DMS53 treated with DMSO at 0.1 percent for 48 hours (cell line): Measurements from ENCODE around the gene CREM.
"Not testable (repeated sequence)": the region's sequence is repeated elsewhere in the genome, so short reads cannot be mapped to it uniquely, and the experiment has no call there.

Experiments used
- DNase-seq: peaks from one replicate; lab custom pipeline; 2025; ENCODE audit not compliant: unreplicated experiment; lab: John Stamatoyannopoulos, UW

The CREM gene

DNA sequence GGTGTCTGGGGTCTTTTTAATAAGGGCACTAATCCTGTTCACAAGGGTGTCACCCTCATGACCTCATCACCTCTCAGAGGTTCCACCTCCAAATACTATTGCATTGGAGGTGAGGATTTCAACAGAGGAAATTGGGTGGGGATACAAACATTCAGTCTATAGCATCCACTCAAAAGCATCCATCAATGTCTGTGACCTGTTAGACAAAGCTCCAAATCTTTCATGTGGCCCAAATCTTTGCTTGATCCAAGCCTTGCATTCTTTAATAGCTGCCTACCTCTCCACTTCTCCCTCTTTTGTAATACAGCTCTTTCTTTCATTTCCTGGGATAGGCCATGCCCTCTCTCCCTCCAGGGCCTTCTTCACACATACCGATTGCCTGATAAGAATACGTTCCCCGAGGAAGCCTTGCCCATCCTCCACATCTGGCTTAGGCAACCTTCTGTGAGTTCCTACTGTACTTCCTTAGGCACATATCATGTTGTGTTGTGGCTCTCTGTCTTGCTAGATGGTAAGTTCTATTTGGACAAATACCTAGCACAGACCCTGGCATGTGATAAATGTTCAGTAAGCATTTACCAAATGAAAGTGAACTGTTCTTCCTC is 66.1 kb downstream of the CREM start:
- DNase-seq = no peak

DNA sequence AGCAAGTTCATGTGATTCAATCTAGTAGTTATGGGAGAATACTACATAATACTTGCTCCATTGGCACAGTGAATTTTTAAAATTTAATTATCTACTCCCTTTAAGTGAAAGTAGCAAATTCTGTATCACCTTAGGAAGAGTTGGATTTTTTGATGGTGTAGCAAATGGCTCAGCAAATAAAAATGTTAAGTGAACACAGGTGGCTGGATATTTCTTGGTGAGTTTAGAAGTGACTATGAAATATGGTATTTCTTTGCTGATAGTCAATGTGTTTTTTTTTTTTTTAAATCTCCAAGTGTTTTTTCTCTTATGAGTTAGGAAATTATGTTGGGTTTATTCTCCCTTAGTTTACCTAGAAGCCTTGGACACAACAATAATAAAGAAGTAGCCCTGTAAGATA is 67.8 kb downstream of the CREM start:
- DNase-seq = no peak

DNA sequence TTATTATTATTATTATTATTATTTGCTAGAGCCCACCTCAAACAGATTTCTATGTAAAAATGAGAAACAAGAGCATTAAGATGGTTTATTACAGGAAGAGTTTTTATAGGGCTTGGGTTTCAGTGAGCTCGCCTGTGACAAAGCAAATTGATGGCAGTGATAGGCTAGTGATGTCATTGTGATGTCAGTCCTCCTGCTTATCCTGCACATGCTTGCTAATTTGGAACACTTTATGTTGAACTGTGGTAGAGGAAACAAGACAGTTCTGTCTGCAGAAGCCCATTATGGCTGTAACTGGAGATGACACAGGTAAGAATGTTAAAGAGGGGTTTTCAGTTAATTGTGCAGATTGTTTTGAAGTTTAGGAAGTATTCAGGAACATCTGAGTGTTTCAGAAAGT is 68.3 kb downstream of the CREM start:
- DNase-seq = peak; percentile 43

DNA sequence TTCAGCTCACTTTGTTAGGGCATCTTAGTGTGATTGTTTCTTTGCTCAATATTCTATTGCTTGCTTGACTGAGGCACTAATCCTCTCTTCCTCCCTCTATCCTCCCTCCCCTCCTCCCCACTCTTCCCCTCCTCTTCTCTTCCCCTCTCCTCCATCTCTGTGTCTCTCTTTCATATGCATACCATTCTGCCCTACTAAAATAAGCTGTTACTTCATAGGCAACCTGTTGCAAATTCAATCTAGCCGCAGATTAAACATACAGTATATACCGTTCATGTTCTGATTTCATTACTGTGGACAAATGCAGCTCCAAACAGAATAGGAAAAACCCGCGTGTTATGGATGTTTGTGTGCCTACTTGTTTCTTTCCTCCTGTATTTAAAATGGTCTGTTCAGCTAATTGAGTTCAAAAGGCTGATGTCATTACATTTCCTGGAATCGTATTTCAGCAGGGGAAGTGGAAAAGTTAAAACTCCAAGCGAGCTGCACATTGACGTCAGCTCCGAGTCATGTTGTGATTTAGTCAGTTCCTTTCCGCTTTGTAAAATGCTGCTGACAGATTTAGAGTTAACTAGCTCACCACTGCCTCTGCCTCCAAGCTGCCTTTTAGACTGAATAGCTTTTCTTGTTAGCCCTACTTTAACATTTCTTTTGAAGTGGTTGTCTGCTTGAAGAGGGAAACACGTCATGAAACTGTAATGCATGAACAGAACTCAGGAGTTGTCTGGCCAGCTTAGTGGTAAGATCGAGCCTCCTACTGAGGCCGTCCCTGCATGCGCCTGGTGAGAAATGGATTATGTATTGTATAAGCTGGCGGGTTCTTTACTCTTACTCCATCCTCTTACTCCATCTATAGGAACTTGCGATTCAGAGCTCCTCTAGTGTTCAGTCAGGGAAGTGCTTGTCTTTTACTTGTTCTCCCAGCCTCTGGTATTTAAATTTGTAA is 69.0 kb downstream of the CREM start:
- peak; percentile 90 for DNase-seq

DNA sequence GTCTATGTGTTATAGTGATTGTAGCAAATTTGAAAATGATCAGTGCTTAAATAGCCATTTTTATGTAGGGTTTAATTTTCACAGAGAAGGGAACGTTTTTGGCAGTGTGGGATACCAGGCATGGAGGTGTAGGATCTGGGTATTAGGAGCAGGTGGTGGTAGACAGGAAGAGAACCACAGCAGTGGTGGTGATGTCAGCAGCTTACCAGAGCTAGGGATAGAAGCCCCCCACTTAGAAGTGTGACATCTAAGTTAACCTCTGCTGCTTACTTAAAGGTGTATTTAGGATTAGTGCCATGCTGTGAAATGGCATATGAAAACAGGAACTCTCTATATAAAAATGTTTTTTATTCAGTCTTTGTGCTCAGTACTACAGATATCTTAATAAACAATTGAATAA is 73.8 kb downstream of the CREM start:
- no peak for DNase-seq

DNA sequence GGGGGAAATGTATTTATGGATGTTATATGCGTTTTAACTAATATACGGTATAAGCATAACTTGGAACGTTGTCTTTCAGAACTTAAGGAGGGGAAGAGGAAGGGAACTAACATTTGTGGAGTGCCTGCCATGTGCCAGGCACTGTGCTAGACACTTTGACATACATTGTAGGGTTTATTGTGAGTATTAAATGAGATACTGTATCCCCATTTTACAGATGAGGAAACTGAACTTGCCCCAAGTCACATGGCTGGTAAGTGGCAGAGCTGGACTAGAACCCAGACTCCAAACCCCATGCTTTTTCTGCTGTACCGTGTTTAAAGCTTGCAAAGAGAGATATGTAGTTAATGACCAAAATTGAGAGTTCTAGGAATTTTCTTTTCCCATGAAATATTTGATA is 74.6 kb downstream of the CREM start:
- no peak for DNase-seq

DNA sequence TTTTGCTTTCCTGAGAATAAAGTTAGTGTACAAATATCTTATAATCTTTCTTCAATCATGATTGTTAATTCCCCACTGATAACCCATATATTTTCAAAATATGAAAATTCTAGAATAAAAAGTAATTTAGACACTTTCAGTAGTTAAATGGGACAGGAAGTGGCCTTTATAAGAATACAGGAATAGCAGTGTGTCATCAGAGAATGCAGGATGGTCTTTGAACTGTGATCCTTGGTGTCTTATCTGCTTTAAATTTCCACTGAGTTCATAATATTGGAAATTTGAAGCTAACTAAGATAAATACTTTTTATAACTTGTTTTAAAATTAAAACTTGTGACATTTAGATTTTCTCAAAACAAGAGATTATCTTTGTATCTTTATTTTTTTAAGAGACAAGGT is 75.4 kb downstream of the CREM start:
- DNase-seq = no peak

DNA sequence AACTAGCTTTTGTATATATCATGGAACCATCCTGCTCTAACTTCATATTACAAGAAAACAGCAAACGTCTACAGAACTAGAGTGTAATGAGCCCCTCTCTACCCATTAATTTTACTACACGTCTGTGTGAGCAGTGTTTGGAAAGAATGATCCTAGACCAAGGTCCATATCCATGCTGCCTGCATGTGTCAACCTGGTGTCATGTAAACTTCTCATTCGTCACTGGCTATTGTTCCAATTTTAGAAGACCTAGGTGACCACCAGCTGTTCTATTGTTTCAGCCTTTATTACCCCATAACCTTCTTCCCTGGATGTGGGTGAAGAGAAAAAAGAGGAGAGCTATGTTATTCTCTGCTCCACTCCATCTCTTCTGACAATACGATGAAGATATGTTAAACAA is 77.1 kb downstream of the CREM start:
- DNase-seq = no peak

DNA sequence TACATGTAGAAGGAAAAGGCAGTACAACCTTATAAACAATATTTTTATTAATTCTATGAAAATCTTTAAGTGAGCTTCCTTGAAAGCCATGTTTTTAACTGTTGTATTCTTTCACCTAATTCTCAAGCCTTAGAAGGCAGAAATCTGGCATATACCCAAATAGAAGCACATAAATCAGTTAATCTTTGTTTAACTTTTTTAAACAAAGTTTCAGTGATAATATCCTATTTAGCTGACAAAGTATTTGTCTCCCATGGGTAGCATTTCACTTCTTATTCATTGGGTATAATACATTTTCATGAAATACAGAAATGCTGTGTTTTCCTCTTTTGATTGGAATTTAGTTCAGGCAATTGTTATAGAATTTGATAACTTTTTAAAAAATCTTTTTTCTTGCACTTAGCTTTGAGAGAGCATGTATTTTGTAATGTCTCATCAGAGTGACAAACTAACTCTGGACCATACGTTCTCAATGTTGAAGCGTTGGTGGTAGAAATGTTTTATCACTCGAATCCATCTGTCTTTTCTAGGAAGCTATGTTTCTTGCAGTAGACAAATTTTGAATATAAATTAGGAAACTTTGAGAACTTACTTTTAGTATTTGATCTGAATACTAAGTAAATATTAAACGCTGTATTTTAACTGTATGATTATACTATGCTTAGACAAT is 78.1 kb downstream of the CREM start:
- DNase-seq = no peak

DNA sequence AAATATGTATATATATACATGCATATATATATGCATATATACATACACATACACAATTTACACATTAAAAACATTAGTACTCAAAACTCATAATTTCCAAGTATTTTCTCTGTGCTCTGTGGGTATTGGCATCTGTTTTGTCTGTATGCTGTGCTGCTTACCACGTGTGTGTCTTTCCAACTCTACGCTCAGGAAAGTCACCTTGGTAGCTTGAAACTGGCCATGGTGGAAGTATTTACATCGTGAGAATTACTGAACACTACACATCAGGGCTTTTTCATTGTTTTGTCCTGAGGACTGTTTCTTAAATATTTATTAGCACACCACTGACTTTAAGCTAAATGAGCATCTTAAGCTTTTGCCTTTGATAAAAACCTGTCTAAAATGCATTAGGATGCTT is 79.6 kb downstream of the CREM start:
- no peak for DNase-seq

DNA sequence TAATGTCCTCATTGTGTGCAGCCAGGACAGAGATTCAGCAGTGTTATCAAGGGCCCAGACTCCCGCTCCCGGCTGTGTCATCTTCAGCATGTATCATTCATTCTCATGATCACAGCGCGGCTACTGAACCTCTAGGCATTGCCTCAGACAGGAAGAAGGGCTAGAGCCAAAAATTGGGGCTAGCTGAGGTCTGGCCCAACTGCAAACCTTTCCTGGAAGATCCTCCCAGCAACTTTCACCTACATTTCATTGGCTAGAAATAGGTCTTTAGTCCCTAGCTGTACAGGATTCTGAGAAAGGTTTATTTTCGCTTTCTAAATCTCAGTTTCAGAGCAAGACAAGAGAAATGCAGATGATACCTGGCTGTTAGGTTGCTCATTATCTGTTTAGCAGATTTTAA is 81.9 kb downstream of the CREM start:
- no peak for DNase-seq

DNA sequence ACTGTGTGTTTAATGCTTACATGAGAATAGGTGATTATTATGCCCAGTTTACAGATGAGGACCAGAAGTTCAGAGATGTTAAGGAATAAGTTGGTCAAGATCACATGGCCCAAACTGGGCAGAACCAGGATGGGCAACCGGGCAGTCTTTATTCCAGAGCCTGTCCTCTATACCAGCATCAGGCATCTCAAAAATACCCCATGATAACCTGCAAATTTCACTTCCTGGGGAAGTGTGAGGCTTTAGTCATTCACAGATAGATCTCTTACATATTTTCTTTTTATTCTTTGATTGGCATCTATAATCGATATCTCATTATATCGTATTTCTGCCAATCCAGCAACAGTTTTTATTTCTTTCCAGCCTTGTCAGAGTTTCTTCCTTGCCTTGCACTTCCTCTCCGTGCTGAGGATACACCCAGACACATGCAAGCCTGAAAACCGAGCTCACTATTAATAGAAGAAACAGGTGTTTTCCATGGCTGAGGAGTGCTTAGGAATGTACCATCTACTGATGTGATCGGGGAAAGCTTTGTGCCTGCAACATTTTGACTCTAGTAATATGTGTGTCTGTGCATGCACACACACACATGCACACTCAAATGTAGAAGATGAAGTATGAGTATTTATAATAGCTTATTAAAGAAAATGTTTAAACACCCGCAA is 82.4 kb downstream of the CREM start:
- DNase-seq = no peak

DNA sequence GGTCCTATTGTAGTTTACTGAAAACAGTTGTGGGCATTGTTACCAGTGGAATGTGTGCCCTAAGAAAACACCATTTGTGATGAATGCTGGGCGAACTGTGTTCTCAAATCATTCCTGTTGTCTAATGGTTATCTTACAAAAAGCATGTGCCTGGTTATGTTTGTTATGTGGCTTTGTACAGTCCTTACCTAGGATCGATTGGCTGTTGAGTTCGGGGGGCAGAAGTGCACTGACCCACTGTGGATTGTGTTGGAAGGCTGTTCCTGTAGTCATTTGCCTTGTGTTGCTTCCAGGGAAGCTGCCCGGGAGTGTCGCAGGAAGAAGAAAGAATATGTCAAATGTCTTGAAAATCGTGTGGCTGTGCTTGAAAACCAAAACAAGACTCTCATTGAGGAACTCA is 84.3 kb downstream of the CREM start:
- no peak for DNase-seq

DNA sequence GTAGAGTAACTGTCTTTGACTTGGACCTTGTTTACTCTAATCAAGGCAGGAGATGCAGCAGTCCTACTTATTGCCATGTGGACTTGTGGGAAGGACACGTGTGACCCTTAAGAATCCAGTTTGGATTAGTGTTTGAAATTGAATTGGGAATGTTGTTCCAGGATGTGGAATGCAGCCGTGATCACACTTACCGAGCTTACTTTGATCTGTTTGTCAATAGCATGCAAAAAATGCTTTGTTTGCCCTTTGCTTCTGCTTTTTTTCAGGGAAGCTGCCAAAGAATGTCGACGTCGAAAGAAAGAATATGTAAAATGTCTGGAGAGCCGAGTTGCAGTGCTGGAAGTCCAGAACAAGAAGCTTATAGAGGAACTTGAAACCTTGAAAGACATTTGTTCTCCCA is 84.7 kb downstream of the CREM start:
- no peak for DNase-seq

DNA sequence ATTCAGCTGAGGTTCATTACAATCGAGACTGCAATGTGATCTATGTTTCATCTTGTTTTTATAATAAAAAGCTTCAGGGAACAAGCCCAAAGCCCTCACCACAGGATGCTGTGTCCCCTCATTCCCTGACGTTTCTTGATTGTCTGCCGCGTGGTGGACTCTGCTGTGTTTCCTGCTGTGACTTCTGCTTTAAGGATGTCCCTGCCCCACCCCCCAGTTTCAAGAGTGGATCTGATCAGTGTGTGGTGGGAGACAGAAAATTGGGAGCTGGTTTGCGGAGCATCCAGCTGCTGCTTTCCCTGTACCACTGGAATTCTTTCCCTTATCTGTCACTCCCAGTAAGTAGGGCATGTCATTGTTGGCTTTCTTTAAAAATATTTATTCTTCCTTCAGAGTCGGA is 86.2 kb downstream of the CREM start:
- no peak for DNase-seq

DNA sequence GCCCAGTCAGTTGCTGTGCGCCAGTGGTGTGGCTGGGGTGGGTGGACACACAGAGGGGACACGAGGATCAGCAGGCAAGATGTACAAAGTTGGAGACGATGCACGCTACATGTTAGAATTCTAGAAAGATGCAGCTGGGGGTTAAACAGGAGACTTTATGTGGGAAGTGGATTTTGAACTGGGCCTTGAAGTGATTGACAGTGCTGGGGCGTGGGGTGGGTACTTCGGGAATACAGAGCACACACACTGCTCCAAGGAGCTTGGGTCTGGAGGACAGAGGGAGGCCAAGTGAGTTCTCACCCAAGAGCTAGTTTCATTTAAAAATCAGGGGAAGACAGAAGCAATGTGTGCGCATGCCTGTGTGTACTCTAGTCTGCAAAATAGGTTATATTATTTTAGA is 87.1 kb downstream of the CREM start:
- DNase-seq = no peak

DNA sequence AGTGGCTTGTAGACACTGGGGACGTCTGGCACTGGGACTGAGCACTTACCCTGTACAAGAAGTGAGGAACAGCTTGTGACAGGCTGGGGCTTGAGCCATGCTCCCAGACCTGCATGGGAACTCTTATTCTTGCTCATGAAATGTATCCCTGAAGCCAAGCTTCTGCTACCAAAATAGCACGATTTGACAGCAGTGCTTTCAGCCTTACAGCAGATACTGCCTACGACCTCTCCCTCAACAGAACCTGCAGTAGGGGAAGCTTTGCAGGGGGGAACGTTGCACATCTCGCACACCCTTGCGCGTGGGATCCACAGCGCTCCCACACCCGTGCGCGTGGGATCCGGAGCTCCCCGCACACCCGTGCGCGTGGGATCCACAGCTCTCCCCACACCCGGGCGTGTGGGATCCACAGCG is 88.0 kb downstream of the CREM start:
- no peak for DNase-seq

DNA sequence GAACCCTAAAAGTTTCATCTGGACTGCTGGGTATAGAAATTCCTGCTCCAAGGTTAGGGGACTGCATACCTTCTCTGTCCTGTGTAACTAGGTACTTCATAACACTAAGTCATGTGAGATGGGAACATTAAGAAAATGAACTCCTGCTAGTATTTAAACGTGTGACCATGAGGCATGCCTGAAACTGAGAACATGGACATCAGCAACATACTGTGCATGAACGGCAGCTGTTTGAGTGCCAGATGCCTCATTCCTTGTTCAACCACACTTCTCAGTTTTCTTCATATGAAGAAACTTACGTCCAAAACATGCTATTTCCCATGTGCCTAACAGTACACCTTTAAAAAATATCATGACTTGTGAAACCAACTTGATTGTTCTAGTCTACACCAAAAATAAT is 88.5 kb downstream of the CREM start:
- no peak for DNase-seq

DNA sequence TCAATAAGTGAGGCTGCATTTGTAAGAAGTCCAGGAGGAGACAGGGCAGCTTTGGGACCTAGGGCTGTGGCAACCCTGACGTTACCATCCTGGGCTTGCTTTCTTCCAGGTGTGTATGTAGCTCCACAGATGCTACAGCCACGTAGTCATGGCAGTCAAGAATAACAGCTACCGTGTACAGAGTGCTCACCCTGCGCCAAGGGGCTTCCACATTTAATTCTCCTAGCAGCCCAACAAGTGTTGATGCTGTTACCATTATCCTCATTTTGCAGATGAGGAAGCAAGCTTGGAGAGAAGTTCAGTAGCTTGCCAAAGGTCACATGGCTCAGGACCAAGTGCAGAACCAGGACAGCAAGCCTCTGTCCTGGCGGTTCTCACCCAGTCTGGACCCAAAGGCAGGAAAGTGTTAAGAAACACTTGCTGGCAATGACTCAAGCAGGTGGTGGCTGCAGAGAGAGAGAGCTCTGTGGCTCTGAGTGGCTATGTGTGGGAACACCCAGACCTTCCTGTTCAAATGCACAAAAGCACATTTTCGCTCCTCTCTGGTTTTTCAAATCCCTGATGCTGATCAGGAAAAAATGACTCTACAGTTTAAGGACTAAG is 89.8 kb downstream of the CREM start:
- DNase-seq = no peak

DNA sequence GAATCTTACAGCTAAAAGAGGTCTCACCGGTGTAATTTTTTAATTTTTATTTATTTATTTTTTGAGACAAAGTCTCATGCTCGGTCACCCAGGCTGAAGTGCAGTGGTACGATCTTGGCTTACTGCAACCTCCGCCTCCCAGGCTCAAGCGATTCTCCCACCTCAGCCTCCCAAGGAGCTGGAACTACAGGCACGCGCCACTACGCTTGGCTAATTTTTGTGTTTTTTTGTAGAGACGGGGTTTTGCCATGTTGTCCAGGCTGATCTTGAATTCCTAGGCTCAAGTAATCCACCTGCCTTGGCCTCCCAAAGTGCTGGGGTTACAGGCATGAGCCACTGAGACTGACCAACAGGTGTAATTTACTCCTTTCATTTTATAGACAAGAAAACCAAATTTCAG is 90.3 kb downstream of the CREM start:
- not testable (repeated sequence) for DNase-seq

DNA sequence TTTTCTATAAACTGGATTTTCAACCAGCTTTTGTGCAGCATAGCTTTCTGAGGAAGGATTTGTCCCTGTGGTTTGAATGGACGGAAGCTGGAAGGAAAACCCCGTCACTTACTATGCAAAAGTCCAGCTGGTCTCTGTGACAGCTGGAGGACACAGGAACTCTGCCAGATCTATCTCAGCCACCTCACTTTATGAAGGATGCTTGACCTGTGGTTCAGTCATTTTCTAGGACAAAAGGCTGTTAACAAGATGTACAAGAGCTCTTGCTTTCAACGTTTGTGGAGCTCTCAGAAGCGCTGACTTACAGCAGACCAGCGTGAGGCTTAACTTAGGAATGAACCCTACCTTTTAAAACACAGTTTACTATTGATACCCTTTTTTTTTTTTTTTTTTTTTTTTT is 90.8 kb downstream of the CREM start:
- no peak for DNase-seq
